Neural crest cell (in vitro differentiated cells): ENCODE measurements around the gene ARHGAP19. TPM values are rescaled to one million over a fixed set of nuclear protein-coding genes. Genes with fewer than 3 reads are reported as not detected.

Experiments
- DNase-seq: peaks from one replicate; pipeline ENCODE4 v3.0.0; 2021; ENCODE audit warnings: low read depth, mixed read lengths, low spot score
- H3K27ac Mint-ChIP-seq: one replicate; pipeline ENCODE4 v1.8.0; 2021; ENCODE audit warnings: mild to moderate bottlenecking, mixed read lengths; ENCODE audit not compliant: unreplicated experiment
- H3K27me3 Mint-ChIP-seq: 2 replicates; pipeline ENCODE4 v1.8.0; 2021; ENCODE audit warnings: low read depth, mild to moderate bottlenecking, mixed read lengths
- H3K36me3 Mint-ChIP-seq: 2 replicates; pipeline ENCODE4 v1.8.0; 2021; ENCODE audit warnings: low read depth, mild to moderate bottlenecking, mixed read lengths
- H3K4me1 Mint-ChIP-seq: 2 replicates; pipeline ENCODE4 v1.8.0; 2021; ENCODE audit warnings: mixed read lengths
- H3K4me3 Mint-ChIP-seq: one replicate; pipeline ENCODE4 v1.8.0; 2021; ENCODE audit warnings: mild to moderate bottlenecking, mixed read lengths
- H3K9me3 Mint-ChIP-seq: 2 replicates; pipeline ENCODE4 v1.8.0; 2021; ENCODE audit warnings: mixed read lengths
- total RNA-seq: library from RNA; stranded (reverse); gene quantifications from 2 replicates; pipeline ENCODE4 v1.2.1, GENCODE V29; 2021
- TF ChIP-seq, protein P1 (sequence below): fragments of 200-600 bp; sonication (generic); conservative IDR thresholded peaks from 2 replicates; pipeline ENCODE4 v1.5.0; 2021; ENCODE audit warnings: antibody characterized with exemption, mild to moderate bottlenecking

The ARHGAP19 gene
- total RNA-seq, 1 donor from 2014 or later, result 30.3 TPM

GRCh38 chr10:97336006-97336405 lies 43.6 kb upstream of the ARHGAP19 start:
- DNase-seq, result no peak
- TF ChIP-seq, protein P1, sequence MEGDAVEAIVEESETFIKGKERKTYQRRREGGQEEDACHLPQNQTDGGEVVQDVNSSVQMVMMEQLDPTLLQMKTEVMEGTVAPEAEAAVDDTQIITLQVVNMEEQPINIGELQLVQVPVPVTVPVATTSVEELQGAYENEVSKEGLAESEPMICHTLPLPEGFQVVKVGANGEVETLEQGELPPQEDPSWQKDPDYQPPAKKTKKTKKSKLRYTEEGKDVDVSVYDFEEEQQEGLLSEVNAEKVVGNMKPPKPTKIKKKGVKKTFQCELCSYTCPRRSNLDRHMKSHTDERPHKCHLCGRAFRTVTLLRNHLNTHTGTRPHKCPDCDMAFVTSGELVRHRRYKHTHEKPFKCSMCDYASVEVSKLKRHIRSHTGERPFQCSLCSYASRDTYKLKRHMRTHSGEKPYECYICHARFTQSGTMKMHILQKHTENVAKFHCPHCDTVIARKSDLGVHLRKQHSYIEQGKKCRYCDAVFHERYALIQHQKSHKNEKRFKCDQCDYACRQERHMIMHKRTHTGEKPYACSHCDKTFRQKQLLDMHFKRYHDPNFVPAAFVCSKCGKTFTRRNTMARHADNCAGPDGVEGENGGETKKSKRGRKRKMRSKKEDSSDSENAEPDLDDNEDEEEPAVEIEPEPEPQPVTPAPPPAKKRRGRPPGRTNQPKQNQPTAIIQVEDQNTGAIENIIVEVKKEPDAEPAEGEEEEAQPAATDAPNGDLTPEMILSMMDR, result no peak
- Mint-ChIP-seq H3K27ac (no peak overlapping the region), H3K36me3 (peaks cover 5% of the 10 kb centered on the region), H3K27me3 (peaks cover 79% of the 10 kb centered on the region), H3K4me3 (peak overlapping the region; percentile 81), H3K4me1 (peaks cover 37% of the 10 kb centered on the region), H3K9me3 (no peaks in the 10 kb centered on the region)

DNA sequence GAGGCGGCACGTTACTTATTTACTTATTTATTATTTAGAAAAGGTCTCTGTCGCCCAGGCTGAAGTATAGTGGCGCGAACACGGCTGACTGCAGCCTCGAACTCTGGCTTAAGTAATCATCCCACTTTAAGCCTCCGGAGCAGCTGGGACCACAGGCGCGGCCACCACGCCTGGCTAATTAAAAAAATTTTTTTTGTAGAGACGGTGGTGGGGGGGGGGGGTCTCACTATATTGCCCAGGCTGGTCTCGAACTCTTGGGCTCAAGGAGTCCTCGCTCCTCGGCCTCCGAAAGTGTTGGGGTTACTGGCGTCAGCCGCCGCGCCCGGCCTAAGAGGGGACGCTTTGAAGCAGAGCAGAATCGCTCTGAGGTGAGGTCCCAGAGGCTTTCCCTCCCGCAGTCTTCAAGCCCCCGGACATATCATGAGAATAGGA lies 42.8 kb upstream of the ARHGAP19 start:
- Mint-ChIP-seq H3K4me1 (peaks cover 37% of the 10 kb centered on the region), H3K27ac (no peak overlapping the region), H3K4me3 (peak overlapping the region; percentile 80), H3K9me3 (no peaks in the 10 kb centered on the region), H3K36me3 (peaks cover 5% of the 10 kb centered on the region), H3K27me3 (peaks cover 74% of the 10 kb centered on the region)
- peak; percentile 2 for DNase-seq
- TF ChIP-seq, protein P1, result no peak

GRCh38 chr10:97334370-97335175 lies 42.1 kb upstream of the ARHGAP19 start, which contains the start of gene FRAT2:
Gene FRAT2, minus strand, starts transcription at chr10:97334729. Its CDS starts 157 bp downstream, at chr10:97334572.
- DNase-seq, result peak; percentile 80
- Mint-ChIP-seq H3K9me3 (no peaks in the 10 kb centered on the region), H3K4me1 (peaks cover 37% of the 10 kb centered on the region)

GRCh38 chr10:97333601-97334369 lies 41.3 kb upstream of the ARHGAP19 start:
- H3K4me1 Mint-ChIP-seq, result peaks cover 37% of the 10 kb centered on the region
- H3K9me3 Mint-ChIP-seq, result no peaks in the 10 kb centered on the region
- H3K4me3 Mint-ChIP-seq, result peak overlapping the region; percentile 94
- TF ChIP-seq, protein P1, result no peak
- H3K36me3 Mint-ChIP-seq, result peaks cover 5% of the 10 kb centered on the region
- H3K27me3 Mint-ChIP-seq, result peaks cover 64% of the 10 kb centered on the region
- H3K27ac Mint-ChIP-seq, result peak overlapping the region; percentile 83
- peak; percentile 34 for DNase-seq

More at GRCh38 chr10:97334370-97335175, 42.1 kb upstream of the ARHGAP19 start, which contains the start of gene FRAT2:
- Mint-ChIP-seq H3K27ac (peak within 1 kb of the TSS; percentile 99), H3K36me3 (peaks cover 5% of the 10 kb centered on the region), H3K4me3 (peak within 1 kb of the TSS; percentile 94), H3K27me3 (peaks cover 72% of the 10 kb centered on the region)
- TF ChIP-seq, protein P1, result no peak

DNA sequence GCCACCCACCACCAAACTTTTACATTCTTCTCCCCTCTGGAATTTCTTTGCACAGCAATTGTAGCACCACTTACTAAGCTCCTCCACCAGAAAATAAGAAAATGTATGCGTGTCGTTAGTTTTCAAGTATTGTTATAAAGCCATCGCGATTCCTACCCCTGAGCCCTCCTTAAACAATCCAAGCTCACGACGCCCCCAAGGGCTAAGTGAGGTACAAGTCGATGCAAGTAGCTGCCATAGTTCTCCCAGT lies 40.8 kb upstream of the ARHGAP19 start:
- peak; percentile 10 for DNase-seq
- TF ChIP-seq, protein P1, result peak; percentile 27

More for the DNA sequence above, 40.8 kb upstream of the ARHGAP19 start:
- no peaks in the 10 kb centered on the region for H3K9me3 Mint-ChIP-seq
- H3K27me3 Mint-ChIP-seq, result peaks cover 59% of the 10 kb centered on the region
- peaks cover 37% of the 10 kb centered on the region for H3K4me1 Mint-ChIP-seq
- H3K36me3 Mint-ChIP-seq, result peaks cover 5% of the 10 kb centered on the region
- peak overlapping the region; percentile 94 for H3K4me3 Mint-ChIP-seq
- H3K27ac Mint-ChIP-seq, result peak overlapping the region; percentile 83
